Right cardiac atrium (tissue), 5 donors: ENCODE results near the gene AHR. TPM values are rescaled to one million over a fixed set of nuclear protein-coding genes. Genes with fewer than 3 reads are reported as not detected.
A peak's percentile ranks its signal among the peaks of the same experiment; 100 is the strongest.

Source experiments
- ATAC-seq, 2 donors: fragments of 200-7000 bp; cut with Tn5 transposase; one replicate each; pipeline versions ENCODE4 v1.8.0 to v1.9.1; 2020; ENCODE audit warnings: moderate library complexity in 2 of 2, mild to moderate bottlenecking in 1 of 2
- DNase-seq, 3 donors: peaks; one replicate each; pipeline ENCODE4 v3.0.0-alpha.2; 2020
- H3K27ac ChIP-seq: one replicate; pipeline ENCODE4 v1.5.1; 2013; ENCODE audit warnings: mild to moderate bottlenecking, low read length, control low read depth, moderate library complexity
- H3K27me3 ChIP-seq: one replicate; pipeline ENCODE4 v1.6.1; 2013; ENCODE audit not compliant: control insufficient read depth, insufficient read depth
- H3K4me1 ChIP-seq: one replicate; pipeline ENCODE4 v1.6.1; 2013; ENCODE audit warnings: low read length; ENCODE audit not compliant: control insufficient read depth, insufficient read depth
- H3K4me3 ChIP-seq: one replicate; pipeline ENCODE4 v1.5.1; 2013; ENCODE audit warnings: low read length, control low read depth
- H3K9me3 ChIP-seq: one replicate; pipeline ENCODE4 v1.6.1; 2013; ENCODE audit warnings: low read length; ENCODE audit not compliant: control insufficient read depth
- WGBS: extraction: QIAGEN DNeasy Blood & Tissue Kit; methylation state at CpG from one replicate; pipeline ENCODE4 v1.1.7; 2013; 5-methylcytosine and 5-hydroxymethylcytosine counted together
- intact Hi-C, 4 donors: fragments of 100-400 bp; cut with DNase I; formaldehyde crosslinking; loops; one replicate each; pipeline versions ENCODE4 v1.11.0 to v1.14.0; 2022 to 2023
- polyA plus RNA-seq: library from polyadenylated mRNA; stranded (reverse); fragments of 200-250 nt; gene quantifications from one replicate; pipeline ENCODE4 v1.2.3, GENCODE V29; 2013
- total RNA-seq, 4 donors: library from RNA; stranded (reverse); fragmentation: NEBNext Ultra II Directional; extraction: Animal tissue kit (Norgen Biotek cat#: 25700); gene quantifications; one replicate each; pipeline ENCODE4 v1.2.1, GENCODE V29; 2021
- donor health status: healthy with polysubstance abuse.
- donor health status: DM: no; HTN: yes; CAD: no.
- donor health status: DM: no; HTN: no; CAD: no.
- donor health status: DM: no; HTN: yes; CAD: no; lungs with severe emphysema.
- donor health status: DM: yes; HTN: yes; CAD: no.

AHR gene
- total and polyA plus RNA-seq, 5 donors = 7.6 to 30.3 (median 26.5) TPM

DNA sequence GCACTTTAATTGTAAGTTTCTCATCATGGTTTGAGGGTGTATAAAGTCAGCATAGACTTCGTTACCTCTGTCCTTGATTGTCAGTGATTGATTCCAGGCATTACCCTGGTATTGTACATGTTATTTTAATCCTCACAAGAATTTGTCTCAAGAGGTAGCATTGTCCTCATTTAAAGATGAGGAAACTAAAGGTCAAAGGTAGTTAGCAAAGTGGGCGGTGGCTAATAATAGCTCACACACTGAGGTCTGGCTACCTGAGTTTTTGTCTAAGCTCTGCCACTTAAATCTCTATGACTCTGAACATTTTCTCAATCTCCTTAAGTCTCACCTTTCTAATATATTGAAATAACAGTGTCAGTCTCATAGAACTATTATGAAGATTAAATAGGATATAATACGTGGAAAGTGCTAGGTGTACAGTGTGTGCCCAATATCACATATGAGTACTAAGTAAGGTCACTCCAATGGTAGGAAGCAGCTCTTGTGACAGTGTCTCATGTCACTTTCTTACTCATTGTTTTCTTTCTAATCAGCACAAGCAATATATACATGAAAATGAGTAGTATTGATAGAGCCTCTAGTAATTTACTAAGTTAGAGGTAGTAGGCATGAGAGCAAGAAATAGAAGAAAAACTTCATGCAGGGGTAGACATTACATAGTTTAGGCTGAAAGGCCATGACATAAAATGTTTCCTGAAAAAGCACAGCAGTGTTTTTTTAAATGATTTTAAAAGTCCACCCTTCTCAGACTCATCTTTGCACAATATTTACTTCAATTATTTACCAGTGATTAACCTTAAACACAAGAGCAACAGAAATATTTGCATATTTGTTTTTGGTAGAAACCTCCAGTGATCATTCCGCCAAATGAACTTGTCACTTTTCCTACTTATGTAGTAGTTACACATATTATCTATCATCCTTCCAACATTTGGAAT is 21.0 kb downstream of the AHR start:
- no peaks in the 10 kb centered on the region for H3K27me3 ChIP-seq
- no peak overlapping the region for H3K27ac ChIP-seq
- no peaks in the 10 kb centered on the region for H3K4me1 ChIP-seq
- intact Hi-C loops = loop anchor here in 1 of 4 donors (10.0 kb wide), 1 partner anchor 205 kb away; no protein-coding TSS in a partner anchor
- no peak overlapping the region for H3K4me3 ChIP-seq
- DNase-seq (no peak), ATAC-seq (no peak)
- WGBS = 89% methylated on average over 4 of the region's 4 CpGs
- no peaks in the 10 kb centered on the region for H3K9me3 ChIP-seq

DNA sequence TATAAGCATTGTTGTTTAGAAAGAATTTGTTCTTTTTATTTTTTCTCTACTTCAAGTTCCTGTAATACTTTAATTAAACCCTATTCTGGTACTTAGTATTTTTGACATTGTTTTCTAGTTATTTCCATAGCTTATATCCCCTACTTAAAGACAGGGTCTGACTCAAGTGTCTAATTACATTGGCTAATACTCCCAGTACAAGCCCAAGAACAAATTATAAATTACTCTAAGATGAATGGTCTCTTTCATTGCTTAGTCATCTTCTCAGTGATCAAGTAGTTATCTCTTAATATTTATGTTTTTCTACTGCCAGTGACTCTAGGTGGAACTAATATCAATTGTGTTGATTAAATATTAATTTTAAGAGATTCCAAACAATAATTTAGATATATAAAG is 21.6 kb downstream of the AHR start:
- no peak for ATAC-seq
- intact Hi-C loops = no loop called here
- H3K27ac ChIP-seq = no peak overlapping the region
- no peaks in the 10 kb centered on the region for H3K9me3 ChIP-seq
- H3K27me3 ChIP-seq = no peaks in the 10 kb centered on the region
- no peak overlapping the region for H3K4me3 ChIP-seq
- DNase-seq = no peak
- H3K4me1 ChIP-seq = no peaks in the 10 kb centered on the region

DNA sequence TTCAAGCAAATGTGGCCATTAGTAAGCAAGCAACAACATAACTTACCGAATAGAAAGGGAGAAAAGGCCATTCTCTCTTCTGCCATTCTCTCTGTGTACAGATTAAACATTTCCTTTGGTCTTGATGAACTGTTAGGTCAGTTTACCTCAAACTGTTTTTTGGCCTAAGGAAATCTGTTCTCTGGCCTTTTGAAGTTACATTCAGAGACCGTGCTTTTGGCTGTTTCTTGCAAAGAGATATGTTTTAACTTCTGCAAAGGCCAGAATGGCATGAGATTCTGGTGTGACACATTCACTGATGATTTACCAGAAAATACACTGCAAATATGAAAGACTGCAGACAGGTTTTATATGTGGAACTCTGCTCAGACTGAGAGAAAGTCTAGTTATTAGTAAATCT is 22.2 kb downstream of the AHR start:
- 73% methylated on average over 2 of the region's 2 CpGs for WGBS
- intact Hi-C loops = no loop called here
- ATAC-seq = no peak
- Histone ChIP-seq H3K9me3 (no peaks in the 10 kb centered on the region), H3K27ac (no peak overlapping the region), H3K27me3 (no peaks in the 10 kb centered on the region), H3K4me1 (no peaks in the 10 kb centered on the region), H3K4me3 (no peak overlapping the region)
- DNase-seq = no peak

DNA sequence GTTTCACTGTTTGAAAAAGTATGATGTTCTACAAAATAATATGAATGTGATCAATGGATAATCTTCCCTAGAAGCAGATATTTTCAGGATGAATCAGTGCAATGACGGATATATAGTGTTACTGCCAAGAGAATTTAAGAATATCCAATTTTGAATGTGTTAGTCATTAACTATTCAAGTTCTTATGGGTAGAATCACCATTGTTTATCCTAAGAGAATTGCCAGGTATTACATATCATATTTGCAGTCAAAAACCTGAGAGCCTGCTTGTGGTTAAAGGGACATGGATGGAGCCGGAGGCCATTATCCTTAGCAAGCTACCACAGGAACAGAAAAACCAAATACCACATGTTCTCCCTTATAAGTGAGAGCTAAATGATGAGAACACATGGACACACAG is 26.9 kb downstream of the AHR start:
- Histone ChIP-seq H3K4me3 (no peak overlapping the region), H3K27me3 (no peaks in the 10 kb centered on the region), H3K4me1 (no peaks in the 10 kb centered on the region), H3K27ac (no peak overlapping the region), H3K9me3 (no peaks in the 10 kb centered on the region)
- ATAC-seq = no peak
- intact Hi-C loops = no loop called here
- no peak for DNase-seq
- WGBS = 84% methylated on average over 2 of the region's 2 CpGs

GRCh38 chr7:17326378-17326777 is 27.9 kb downstream of the AHR start:
- Histone ChIP-seq H3K4me1 (no peaks in the 10 kb centered on the region), H3K4me3 (no peak overlapping the region), H3K27me3 (no peaks in the 10 kb centered on the region), H3K27ac (no peak overlapping the region), H3K9me3 (no peaks in the 10 kb centered on the region)
- intact Hi-C loops = no loop called here
- DNase-seq (no peak), ATAC-seq (no peak)
- 78% methylated on average over 2 of the region's 2 CpGs for WGBS

DNA sequence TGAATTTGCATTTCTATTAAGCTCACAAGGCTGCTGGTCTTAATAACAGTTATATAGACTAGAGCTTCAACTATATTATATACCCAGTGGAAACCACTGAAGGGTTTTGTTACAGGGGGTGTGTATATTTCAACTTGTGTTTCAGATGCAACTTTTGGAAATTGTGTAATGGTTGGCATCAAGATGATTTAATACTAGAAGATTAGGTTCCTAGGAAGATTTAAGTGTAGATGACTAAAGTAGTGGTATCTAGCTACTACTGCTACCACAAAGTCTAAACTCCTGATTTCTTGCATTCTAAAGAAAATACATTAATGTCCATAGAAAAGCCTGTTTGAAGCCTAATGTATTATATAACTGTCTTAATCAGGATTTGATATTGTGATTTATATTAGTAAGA is 30.2 kb downstream of the AHR start:
- no peak overlapping the region for H3K27ac ChIP-seq
- H3K9me3 ChIP-seq = no peaks in the 10 kb centered on the region
- DNase-seq = no peak
- no peak overlapping the region for H3K4me3 ChIP-seq
- H3K4me1 ChIP-seq = no peaks in the 10 kb centered on the region
- no peaks in the 10 kb centered on the region for H3K27me3 ChIP-seq
- intact Hi-C loops = no loop called here
- ATAC-seq = no peak

DNA sequence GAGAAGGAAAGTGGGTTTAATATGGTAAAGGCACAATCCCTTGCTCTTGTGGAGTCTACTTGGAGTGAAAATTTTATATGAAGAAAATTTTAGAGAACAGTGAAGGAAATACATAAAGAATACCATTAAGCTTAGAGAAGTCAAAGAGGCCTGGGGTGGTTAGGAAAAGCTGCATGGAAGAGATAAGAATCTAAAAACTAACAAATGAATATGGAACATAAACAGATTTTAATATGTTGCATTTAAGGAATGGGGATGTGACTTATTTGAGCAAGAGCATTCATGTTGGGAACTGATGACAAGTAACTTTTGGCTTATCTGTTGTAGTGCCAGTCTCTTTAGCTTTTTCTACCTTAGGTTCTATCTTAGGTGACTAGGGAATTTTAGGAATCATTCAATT is 31.0 kb downstream of the AHR start:
- Histone ChIP-seq H3K27me3 (no peaks in the 10 kb centered on the region), H3K9me3 (no peaks in the 10 kb centered on the region), H3K27ac (no peak overlapping the region), H3K4me3 (no peak overlapping the region), H3K4me1 (no peaks in the 10 kb centered on the region)
- DNase-seq = no peak
- ATAC-seq = no peak
- intact Hi-C loops = no loop called here

- WGBS = 81% methylated on average over 2 of the region's 2 CpGs
These were observed 33.5 kb downstream of the AHR start for GRCh38 chr7:17331891-17332501.

DNA sequence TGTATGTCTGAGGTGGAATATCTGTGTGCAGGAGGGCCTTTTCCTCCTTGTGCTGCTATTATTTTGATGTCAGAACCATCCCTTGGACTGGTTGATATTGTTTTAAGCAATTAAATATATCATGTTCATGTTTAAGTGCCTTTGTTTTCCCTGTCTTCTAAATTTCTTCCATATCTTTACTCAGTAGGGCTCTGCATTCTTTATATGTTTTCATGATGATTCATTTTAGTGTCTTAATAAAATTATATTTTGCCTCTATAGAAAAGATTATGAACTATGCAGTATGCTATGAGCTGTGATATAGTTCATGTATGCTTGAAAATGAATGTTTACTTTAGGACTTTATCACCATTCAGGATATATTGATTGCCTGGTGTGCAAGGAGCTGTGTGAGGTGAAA is 34.8 kb downstream of the AHR start:
- no peak for ATAC-seq
- Histone ChIP-seq H3K4me1 (no peaks in the 10 kb centered on the region), H3K27me3 (no peaks in the 10 kb centered on the region), H3K4me3 (no peak overlapping the region), H3K9me3 (no peaks in the 10 kb centered on the region), H3K27ac (no peak overlapping the region)
- no peak for DNase-seq
- intact Hi-C loops = no loop called here

More at GRCh38 chr7:17331891-17332501, 33.5 kb downstream of the AHR start:
- no peak overlapping the region for H3K4me3 ChIP-seq
- no peaks in the 10 kb centered on the region for H3K4me1 ChIP-seq
- ATAC-seq (no peak), DNase-seq (no peak)
- intact Hi-C loops = no loop called here
- H3K27me3 ChIP-seq = no peaks in the 10 kb centered on the region
- H3K27ac ChIP-seq = no peak overlapping the region
- no peaks in the 10 kb centered on the region for H3K9me3 ChIP-seq

DNA sequence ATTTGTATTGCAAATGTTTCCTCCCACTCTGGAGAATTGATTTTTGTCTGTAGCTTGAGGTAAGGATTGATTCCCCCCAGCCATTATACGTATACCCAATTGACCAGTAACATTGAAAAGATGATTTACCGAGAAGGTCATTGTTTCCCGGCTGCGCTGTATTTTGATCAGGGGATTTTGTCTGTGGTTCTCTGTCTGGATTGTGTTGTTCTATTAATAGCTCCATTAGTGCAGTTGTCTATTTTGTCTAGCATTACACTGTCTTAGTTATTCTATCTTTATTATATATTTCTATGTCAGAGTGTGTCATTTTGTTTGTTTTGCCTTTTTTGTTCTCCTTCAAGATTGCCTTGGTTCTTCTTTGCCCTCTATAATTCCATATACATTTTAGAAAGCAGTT is 37.7 kb downstream of the AHR start:
- Histone ChIP-seq H3K27me3 (no peaks in the 10 kb centered on the region), H3K27ac (no peak overlapping the region), H3K4me1 (peaks cover 2% of the 10 kb centered on the region), H3K4me3 (no peak overlapping the region), H3K9me3 (no peaks in the 10 kb centered on the region)
- intact Hi-C loops = no loop called here
- ATAC-seq (no peak), DNase-seq (no peak)
- 67% methylated on average over 4 of the region's 4 CpGs for WGBS

DNA sequence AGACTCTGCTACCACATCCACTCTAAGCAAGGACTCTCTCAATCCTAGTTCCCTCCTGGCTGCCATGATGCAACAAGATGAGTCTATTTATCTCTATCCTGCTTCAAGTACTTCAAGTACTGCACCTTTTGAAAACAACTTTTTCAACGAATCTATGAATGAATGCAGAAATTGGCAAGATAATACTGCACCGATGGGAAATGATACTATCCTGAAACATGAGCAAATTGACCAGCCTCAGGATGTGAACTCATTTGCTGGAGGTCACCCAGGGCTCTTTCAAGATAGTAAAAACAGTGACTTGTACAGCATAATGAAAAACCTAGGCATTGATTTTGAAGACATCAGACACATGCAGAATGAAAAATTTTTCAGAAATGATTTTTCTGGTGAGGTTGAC is 40.7 kb downstream of the AHR start:
- Histone ChIP-seq H3K4me3 (no peak overlapping the region), H3K27ac (no peak overlapping the region), H3K27me3 (no peaks in the 10 kb centered on the region), H3K9me3 (no peaks in the 10 kb centered on the region), H3K4me1 (peaks cover 2% of the 10 kb centered on the region)
- DNase-seq (no peak), ATAC-seq (peak in 1 of 2 donors; percentile 62)
- intact Hi-C loops = no loop called here
- 29% methylated on average over 2 of the region's 2 CpGs for WGBS
